Stimulated activated CD8-positive, alpha-beta memory T cell treated with anti-CD3 and anti-CD28 coated beads, Interleukin-4, amount 100 ng/mL, for 48 hours (primary cell): Measurements from ENCODE around the gene ARFGEF2.
"Not testable (repeated sequence)": the region's sequence is repeated elsewhere in the genome, so short reads cannot be mapped to it uniquely, and the experiment has no call there.

Source experiments
- DNase-seq: peaks from one replicate; pipeline ENCODE4 v3.0.0-alpha.2; 2020

The ARFGEF2 gene

GRCh38 chr20:48930035-48930434 is 8.5 kb downstream of the ARFGEF2 start:
- no peak for DNase-seq

- DNase-seq, result no peak
These were observed 9.4 kb downstream of the ARFGEF2 start for GRCh38 chr20:48930878-48931277.

GRCh38 chr20:48931527-48932374 is 10.2 kb downstream of the ARFGEF2 start:
- no peak for DNase-seq

- DNase-seq, result no peak
These were observed 10.9 kb downstream of the ARFGEF2 start for GRCh38 chr20:48932375-48932941.

GRCh38 chr20:48933017-48933766 is 11.7 kb downstream of the ARFGEF2 start:
- no peak for DNase-seq

GRCh38 chr20:48934273-48934877 is 12.9 kb downstream of the ARFGEF2 start:
- DNase-seq, result not testable (repeated sequence)

GRCh38 chr20:48934966-48935365 is 13.5 kb downstream of the ARFGEF2 start:
- DNase-seq, result not testable (repeated sequence)

- DNase-seq, result not testable (repeated sequence)
These were observed 14.7 kb downstream of the ARFGEF2 start for GRCh38 chr20:48936178-48936577.

GRCh38 chr20:48937674-48938073 is 16.2 kb downstream of the ARFGEF2 start:
- DNase-seq, result no peak

GRCh38 chr20:48938670-48939069 is 17.2 kb downstream of the ARFGEF2 start:
- DNase-seq, result no peak

GRCh38 chr20:48940170-48940569 is 18.7 kb downstream of the ARFGEF2 start:
- no peak for DNase-seq

- no peak for DNase-seq
These were observed 20.0 kb downstream of the ARFGEF2 start for GRCh38 chr20:48941467-48941866.

- DNase-seq, result no peak
These were observed 21.2 kb downstream of the ARFGEF2 start for GRCh38 chr20:48942730-48943129.

GRCh38 chr20:48944663-48945297 is 23.3 kb downstream of the ARFGEF2 start:
- DNase-seq, result no peak

GRCh38 chr20:48945840-48946514 is 24.5 kb downstream of the ARFGEF2 start:
- no peak for DNase-seq

GRCh38 chr20:48948612-48949011 is 27.1 kb downstream of the ARFGEF2 start:
- no peak for DNase-seq

GRCh38 chr20:48949304-48950170 is 28.0 kb downstream of the ARFGEF2 start:
- no peak for DNase-seq

GRCh38 chr20:48951041-48951440 is 29.5 kb downstream of the ARFGEF2 start:
- DNase-seq, result no peak

GRCh38 chr20:48951646-48952045 is 30.1 kb downstream of the ARFGEF2 start:
- DNase-seq, result no peak

GRCh38 chr20:48952656-48953055 is 31.1 kb downstream of the ARFGEF2 start:
- DNase-seq, result no peak

GRCh38 chr20:48953653-48954052 is 32.1 kb downstream of the ARFGEF2 start:
- no peak for DNase-seq
